Uterus (tissue), 2 donors: ENCODE data around the gene HCRTR1.

Experiments
- CTCF ChIP-seq, 4 experiments: fragments of 200-600 bp in 2 of 4; fragments of 450-650 bp in 2 of 4; sonication (generic) in 2 of 4; IDR thresholded peaks; one replicate each; pipeline ENCODE4 v1.5.1; 2016 to 2019; ENCODE audit warnings: antibody characterized with exemption in 4 of 4, mild to moderate bottlenecking in 2 of 4, moderate library complexity in 1 of 4
- POLR2A ChIP-seq, 2 donors: fragments of 450-650 bp; IDR thresholded peaks; one replicate each; pipeline ENCODE4 v1.6.1; 2016; ENCODE audit warnings: antibody characterized with exemption in 2 of 2, mild to moderate bottlenecking in 1 of 2, moderate library complexity in 1 of 2

DNA sequence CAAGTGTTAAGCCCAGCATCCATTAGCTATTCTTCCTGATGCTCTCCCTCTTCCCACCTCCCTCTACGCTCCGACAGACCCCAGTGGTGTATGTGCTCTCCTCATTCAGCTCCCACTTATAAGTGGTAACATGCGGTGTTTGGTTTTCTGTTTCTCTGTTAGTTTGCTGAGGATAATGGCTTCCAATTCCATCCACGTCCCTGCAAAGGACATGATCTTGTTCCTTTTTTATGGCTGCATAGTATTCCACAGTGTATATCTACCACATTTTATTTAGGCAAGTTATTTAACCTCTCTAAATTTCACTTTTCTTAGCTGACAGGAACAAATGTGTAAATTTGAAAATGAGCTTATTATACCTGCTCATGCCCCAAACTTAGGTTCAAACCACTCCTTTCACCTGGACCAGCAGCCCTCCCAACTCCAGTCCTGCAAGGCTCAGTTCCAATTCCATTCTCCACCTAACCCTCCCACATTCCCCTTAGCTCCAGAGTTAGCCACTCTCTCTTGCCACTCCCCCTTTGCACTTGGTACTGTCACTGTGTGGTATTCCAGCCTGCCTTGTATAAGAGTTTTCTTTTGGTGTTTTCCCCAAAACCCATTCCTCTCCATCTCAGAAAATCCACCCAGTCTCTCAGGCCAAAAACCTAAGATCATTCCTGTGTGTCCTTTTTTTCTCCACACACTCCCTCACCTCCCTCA is 28.9 kb downstream of the HCRTR1 start:
- TF ChIP-seq CTCF (IDR thresholded peaks at IDR 0.05), result no peak
- TF ChIP-seq POLR2A (IDR thresholded peaks at IDR 0.05), result no peak
